ENCODE measurements around the gene GOLGB1.

The GOLGB1 gene

DNA sequence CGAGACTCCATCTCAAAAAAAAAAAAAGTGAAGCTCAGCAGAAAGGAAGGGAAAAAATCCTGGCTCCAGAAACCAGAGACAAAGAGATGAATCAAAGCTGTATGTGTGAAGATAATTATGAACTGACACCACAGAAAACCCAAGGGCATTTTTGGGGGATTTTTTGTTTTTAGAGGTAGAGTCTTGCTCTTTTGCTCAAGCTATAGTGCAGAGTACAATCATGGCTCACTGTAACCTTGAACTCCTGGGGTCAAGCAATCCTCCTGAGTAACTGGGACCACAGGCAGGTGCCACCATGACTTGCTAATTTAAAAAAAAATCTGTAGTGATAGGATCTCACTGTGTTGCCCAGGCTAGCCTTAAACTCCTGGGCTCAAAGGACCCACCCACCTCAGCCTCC is 111.6 kb downstream of the GOLGB1 start:
- DNase-seq, result no peak

DNA sequence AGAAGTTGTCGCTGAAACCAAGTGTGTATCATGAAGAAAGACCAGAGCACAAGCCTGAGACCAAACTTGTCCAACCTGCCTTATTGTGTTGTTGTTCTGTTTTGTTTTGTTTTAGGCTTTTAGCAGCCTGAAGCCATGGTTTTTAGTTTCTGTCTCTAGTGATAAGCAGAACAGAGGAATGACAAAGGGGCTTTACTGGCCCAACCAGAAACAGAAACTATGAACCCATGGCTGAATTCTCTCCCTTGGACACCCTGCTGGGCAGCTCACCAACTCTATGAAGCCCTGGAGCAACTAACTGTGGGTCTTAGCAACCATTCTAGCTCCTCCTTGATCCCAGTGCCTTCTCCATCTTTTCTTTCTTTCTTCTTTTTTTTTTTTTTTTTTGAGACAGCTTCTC is 119.2 kb downstream of the GOLGB1 start:
- DNase-seq, result no peak

DNA sequence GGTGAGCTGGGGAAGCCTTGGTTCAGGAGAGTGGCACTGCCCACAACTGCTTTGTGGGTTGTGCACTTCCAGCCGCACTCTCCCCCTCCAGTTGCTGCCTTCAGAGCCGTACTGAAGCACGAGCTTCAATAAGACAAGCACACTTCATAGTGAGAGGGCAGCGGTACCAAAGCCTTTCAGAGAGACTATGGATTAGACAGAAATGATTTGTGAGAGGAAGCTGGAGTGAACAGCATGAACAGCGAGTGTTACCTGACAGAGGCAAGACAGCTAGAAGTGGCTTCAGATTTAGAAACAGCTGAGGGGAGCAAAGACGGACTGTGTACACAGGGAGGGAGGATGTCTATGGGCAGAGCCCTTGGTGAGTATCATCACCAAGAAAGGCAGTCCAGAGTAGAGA is 119.9 kb downstream of the GOLGB1 start:
- DNase-seq, result no peak

DNA sequence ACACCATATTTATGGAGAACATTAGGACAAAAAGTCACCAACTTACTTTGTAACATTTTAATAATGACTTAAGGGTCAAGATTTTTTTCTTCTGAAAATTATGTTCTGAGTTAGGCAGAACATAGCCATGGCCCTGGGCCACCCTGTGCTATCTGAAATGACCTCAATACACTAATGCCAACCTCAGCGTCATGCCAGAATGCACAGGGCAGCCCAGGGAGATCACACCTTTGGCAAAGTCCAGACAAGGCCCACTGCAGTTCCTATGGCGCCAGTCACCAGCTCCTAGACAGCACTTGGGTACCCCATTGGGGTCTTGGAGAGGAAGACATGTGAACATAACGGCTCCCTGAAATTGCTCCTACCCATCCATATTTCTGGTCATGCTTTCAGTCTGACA is 121.9 kb downstream of the GOLGB1 start:
- DNase-seq, result no peak

DNA sequence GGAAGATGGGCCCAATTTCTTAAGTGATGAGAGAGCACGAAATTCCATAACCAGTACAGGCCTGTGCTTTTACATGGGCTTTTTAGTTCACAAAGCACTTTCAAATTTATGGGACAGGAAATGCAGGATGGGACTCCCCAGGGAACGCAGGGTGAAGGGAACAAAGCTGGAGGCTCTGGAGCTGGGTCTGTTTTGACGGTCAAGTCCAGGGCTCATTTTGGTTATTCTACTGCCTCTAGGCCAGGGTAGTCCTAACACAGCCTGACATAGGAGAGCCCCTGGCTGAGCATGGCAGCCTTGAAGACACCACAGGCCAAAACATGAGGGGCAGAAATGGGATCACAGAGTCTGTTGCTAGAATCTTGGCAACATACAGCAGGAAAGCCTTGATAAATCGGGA is 122.3 kb downstream of the GOLGB1 start:
- no peak for DNase-seq

DNA sequence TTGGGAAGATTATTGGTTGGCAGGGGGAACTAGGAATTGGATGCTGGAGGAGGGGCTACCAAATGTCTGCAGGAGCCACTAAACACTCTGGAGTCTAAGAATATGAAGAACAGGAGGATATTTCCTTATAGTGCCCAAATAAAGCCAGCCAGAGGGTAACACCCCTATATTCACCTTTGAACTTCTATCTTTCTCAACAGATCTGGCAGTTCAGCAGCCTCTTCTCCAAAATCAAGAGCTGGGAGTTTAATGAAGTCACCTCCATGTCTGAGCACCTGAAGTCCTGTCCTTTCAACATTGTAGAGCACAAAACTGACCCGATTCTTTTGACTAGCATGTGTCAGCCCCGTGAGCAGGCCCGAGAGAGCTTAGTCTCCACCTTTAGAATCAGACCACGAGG is 123.0 kb downstream of the GOLGB1 start:
- DNase-seq, result no peak

DNA sequence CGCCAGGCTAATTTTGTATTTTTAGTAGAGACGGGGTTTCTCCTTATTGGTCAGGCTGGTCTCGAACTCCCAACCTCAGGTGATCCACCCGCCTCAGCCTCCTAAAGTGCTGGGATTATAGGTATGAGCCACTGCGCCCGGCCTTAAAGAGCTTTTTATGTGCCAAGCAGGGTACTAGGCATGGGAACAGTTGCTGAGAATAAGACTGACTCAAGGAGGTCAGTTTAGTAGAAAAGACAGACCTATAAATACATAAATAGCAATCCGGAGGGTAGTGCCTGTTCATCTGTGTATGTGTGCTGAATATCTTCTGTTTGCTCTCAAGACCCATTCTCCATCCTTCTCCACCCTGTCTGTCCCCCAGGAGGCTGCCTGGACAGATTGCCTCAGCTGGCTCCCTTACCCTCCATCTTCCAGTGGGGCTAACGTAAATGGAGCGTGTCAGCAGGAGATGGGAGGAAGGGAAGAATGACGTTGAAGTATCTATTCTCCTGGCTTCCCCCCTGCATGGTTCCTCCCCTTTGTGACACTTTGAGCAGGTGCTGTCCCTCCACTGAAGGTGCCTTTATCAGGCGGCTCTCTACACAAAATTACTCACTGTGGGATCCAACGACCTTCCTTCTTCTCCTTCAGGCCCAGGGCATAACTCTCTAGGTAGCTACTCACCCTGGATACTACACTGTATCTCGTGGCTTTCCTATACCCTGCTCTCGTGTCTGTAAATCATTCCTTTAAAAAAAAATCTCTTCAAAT is 125.2 kb downstream of the GOLGB1 start:
- DNase-seq, result no peak

DNA sequence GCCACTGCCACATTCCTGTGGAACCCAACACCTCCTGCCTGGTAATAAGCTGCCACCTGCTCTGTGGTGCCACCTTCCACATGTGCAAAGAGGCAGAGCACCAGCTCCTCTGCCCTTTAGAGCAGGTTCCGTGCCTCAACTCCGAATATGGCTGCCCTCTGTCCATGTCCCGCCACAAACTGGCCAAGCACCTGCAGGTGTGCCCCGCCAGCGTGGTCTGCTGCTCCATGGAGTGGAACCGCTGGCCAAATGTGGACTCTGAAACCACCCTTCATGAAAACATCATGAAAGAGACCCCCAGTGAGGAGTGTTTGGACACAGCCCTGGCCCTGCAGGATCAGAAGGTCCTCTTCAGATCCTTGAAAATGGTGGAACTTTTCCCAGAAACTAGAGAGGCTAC is 128.1 kb downstream of the GOLGB1 start:
- DNase-seq, result no peak

DNA sequence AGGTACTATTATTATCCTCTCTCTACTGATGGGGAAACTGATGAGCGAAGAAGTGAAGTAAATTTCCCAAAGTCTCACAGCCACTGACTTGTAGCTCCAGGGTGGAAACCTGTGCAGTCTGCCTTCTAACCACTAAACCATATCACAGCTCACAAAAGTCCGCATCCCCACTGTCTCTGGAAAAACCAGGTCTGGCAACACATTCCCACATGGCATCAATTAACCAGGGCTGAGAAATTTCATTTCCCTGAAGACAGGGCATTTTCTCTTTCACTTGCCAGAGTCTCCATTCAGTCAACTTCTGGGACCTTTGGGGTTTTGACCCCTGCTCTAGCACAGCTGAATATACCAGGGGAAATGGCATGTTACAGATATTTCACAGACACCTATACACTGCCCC is 129.8 kb downstream of the GOLGB1 start:
- no peak for DNase-seq
